H9 (cell line): ENCODE data around the gene IFIT1B. TPM values are rescaled to one million over a fixed set of nuclear protein-coding genes. Genes with fewer than 3 reads are reported as not detected.

Experiments used
- DNase-seq: peaks from one replicate; pipeline ENCODE4 v3.0.0-alpha.2; 2017
- H2AFZ ChIP-seq: one replicate; pipeline ENCODE4 v1.6.1; 2013; ENCODE audit warnings: mild to moderate bottlenecking, low read length, control low read depth, moderate library complexity
- H2AK5ac ChIP-seq: 2 replicates; pipeline ENCODE4 v1.6.1; 2013; ENCODE audit warnings: low read length, control low read depth, mixed read lengths; ENCODE audit not compliant: insufficient read length
- H2BK120ac ChIP-seq: one replicate; pipeline ENCODE4 v1.6.1; 2013; ENCODE audit warnings: low read depth, mild to moderate bottlenecking, low read length, control low read depth, inconsistent platforms; ENCODE audit not compliant: poor library complexity, severe bottlenecking
- H2BK12ac ChIP-seq: 2 replicates; pipeline ENCODE4 v1.6.1; 2013; ENCODE audit warnings: low read length, control low read depth, mixed read lengths, low read depth; ENCODE audit not compliant: insufficient read length
- H2BK15ac ChIP-seq: 2 replicates; pipeline ENCODE4 v1.6.1; 2013; ENCODE audit warnings: low read depth, low read length, control low read depth
- H2BK20ac ChIP-seq: one replicate; pipeline ENCODE4 v1.6.1; 2013; ENCODE audit warnings: low read depth, mild to moderate bottlenecking, low read length, control low read depth, inconsistent platforms; ENCODE audit not compliant: poor library complexity, severe bottlenecking
- H2BK5ac ChIP-seq: 2 replicates; pipeline ENCODE4 v1.6.1; 2013; ENCODE audit warnings: low read length, control low read depth, mixed read lengths; ENCODE audit not compliant: insufficient read length
- H3K14ac ChIP-seq: 2 replicates; pipeline ENCODE4 v1.6.1; 2013; ENCODE audit warnings: low read length, control low read depth; ENCODE audit not compliant: insufficient read depth
- H3K18ac ChIP-seq: 2 replicates; pipeline ENCODE4 v1.6.1; 2013; ENCODE audit warnings: low read depth, mild to moderate bottlenecking, mixed read lengths, low read length, control low read depth; ENCODE audit not compliant: insufficient read length
- H3K23ac ChIP-seq: 2 replicates; pipeline ENCODE4 v1.6.1; 2013; ENCODE audit warnings: low read length, control low read depth, mixed read lengths, low read depth; ENCODE audit not compliant: insufficient read length
- H3K23me2 ChIP-seq: 2 replicates; pipeline ENCODE4 v1.6.1; 2013; ENCODE audit warnings: low read depth, mild to moderate bottlenecking, mixed read lengths, low read length, control low read depth; ENCODE audit not compliant: insufficient read length, poor library complexity, severe bottlenecking
- H3K27ac ChIP-seq: 2 replicates; pipeline ENCODE4 v1.5.1; 2013; ENCODE audit warnings: low read length, control low read depth, mixed read lengths, low read depth; ENCODE audit not compliant: insufficient read length
- H3K27me3 ChIP-seq: 2 replicates; pipeline ENCODE4 v1.6.1; 2013; ENCODE audit warnings: low read length, control low read depth, inconsistent platforms; ENCODE audit not compliant: insufficient read depth
- H3K4ac ChIP-seq: 2 replicates; pipeline ENCODE4 v1.6.1; 2013; ENCODE audit warnings: low read depth, mild to moderate bottlenecking, control low read depth, inconsistent platforms, low read length, moderate library complexity
- H3K4me1 ChIP-seq: 2 replicates; pipeline ENCODE4 v1.6.1; 2013; ENCODE audit warnings: low read length, control low read depth, inconsistent platforms; ENCODE audit not compliant: insufficient read depth
- H3K4me2 ChIP-seq: 2 replicates; pipeline ENCODE4 v1.6.1; 2013; ENCODE audit warnings: low read length, control low read depth, mixed read lengths; ENCODE audit not compliant: insufficient read length, insufficient read depth
- H3K56ac ChIP-seq: 2 replicates; pipeline ENCODE4 v1.6.1; 2013; ENCODE audit warnings: low read depth, mild to moderate bottlenecking, mixed read lengths, low read length, control low read depth; ENCODE audit not compliant: insufficient read length
- H3K79me1 ChIP-seq: 2 replicates; pipeline ENCODE4 v1.6.1; 2013; ENCODE audit warnings: low read depth, mild to moderate bottlenecking, moderate library complexity, low read length, control low read depth, inconsistent platforms; ENCODE audit not compliant: insufficient read depth, poor library complexity, severe bottlenecking
- H3K79me2 ChIP-seq: 2 replicates; pipeline ENCODE4 v1.6.1; 2013; ENCODE audit warnings: low read length, control low read depth, inconsistent platforms; ENCODE audit not compliant: insufficient read depth
- H3K9ac ChIP-seq: 2 replicates; pipeline ENCODE4 v1.6.1; 2013; ENCODE audit warnings: low read length, control low read depth, mixed read lengths; ENCODE audit not compliant: insufficient read length; ENCODE audit errors: extremely low read depth
- H3K9me3 ChIP-seq: one replicate; pipeline ENCODE4 v1.6.1; 2013; ENCODE audit warnings: low read depth, low read length, inconsistent platforms; ENCODE audit not compliant: control insufficient read depth
- H3T11ph ChIP-seq: one replicate; pipeline ENCODE4 v1.6.1; 2013; ENCODE audit warnings: mild to moderate bottlenecking, low read length, control low read depth, inconsistent platforms
- H4K20me1 ChIP-seq: one replicate; pipeline ENCODE4 v1.6.1; 2013; ENCODE audit not compliant: control insufficient read depth, insufficient read length, insufficient read depth
- H4K5ac ChIP-seq: 2 replicates; pipeline ENCODE4 v1.6.1; 2013; ENCODE audit warnings: low read depth, mild to moderate bottlenecking, mixed read lengths, low read length, control low read depth; ENCODE audit not compliant: insufficient read length
- H4K8ac ChIP-seq: replicated peaks from 2 replicates; pipeline ENCODE4 v1.6.1; 2013; ENCODE audit warnings: low read length, control low read depth, mixed read lengths, low read depth; ENCODE audit not compliant: insufficient read length
- H4K91ac ChIP-seq: 2 replicates; pipeline ENCODE4 v1.6.1; 2013; ENCODE audit warnings: low read depth, mild to moderate bottlenecking, moderate library complexity, mixed read lengths, low read length, control low read depth; ENCODE audit not compliant: insufficient read length
- H3K27ac Mint-ChIP-seq, 3 experiments: 2 replicates in 2 of 3; 3 replicates in 1 of 3; pipeline ENCODE4 v1.8.0; 2020 to 2021; ENCODE audit warnings: mixed read lengths in 3 of 3, mild to moderate bottlenecking in 1 of 3, moderate library complexity in 1 of 3
- H3K27me3 Mint-ChIP-seq: 2 replicates; pipeline ENCODE4 v1.8.0; 2021; ENCODE audit warnings: low read depth, mild to moderate bottlenecking, moderate library complexity, mixed read lengths
- H3K36me3 Mint-ChIP-seq, 3 experiments: 2 replicates in 2 of 3; 3 replicates in 1 of 3; pipeline ENCODE4 v1.8.0; 2020 to 2021; ENCODE audit warnings: low read depth in 3 of 3, mixed read lengths in 3 of 3; ENCODE audit not compliant: insufficient read depth in 1 of 3
- H3K4me1 Mint-ChIP-seq, 2 experiments: 2 replicates each; pipeline ENCODE4 v1.8.0; 2020; ENCODE audit warnings: mixed read lengths in 2 of 2
- H3K4me3 Mint-ChIP-seq, 2 experiments: 2 replicates in 1 of 2; 3 replicates in 1 of 2; pipeline ENCODE4 v1.8.0; 2020 to 2021; ENCODE audit warnings: mild to moderate bottlenecking in 2 of 2, mixed read lengths in 2 of 2, moderate library complexity in 1 of 2
- H3K9me3 Mint-ChIP-seq, 2 experiments: 2 replicates in 1 of 2; 3 replicates in 1 of 2; pipeline ENCODE4 v1.8.0; 2020; ENCODE audit warnings: mild to moderate bottlenecking in 2 of 2, mixed read lengths in 2 of 2, moderate library complexity in 1 of 2
- total RNA-seq: library from RNA; stranded (reverse); gene quantifications from 2 replicates; pipeline ENCODE4 v1.2.1, GENCODE V29; 2021
- TF ChIP-seq, protein P1 (sequence below): fragments of 200-600 bp; sonication (generic); conservative IDR thresholded peaks from 3 replicates; pipeline ENCODE4 v1.8.0; 2021; ENCODE audit warnings: antibody characterized with exemption, mild to moderate bottlenecking

The IFIT1B gene
- total RNA-seq, 1 experiment from 2014 or later: not detected

DNA sequence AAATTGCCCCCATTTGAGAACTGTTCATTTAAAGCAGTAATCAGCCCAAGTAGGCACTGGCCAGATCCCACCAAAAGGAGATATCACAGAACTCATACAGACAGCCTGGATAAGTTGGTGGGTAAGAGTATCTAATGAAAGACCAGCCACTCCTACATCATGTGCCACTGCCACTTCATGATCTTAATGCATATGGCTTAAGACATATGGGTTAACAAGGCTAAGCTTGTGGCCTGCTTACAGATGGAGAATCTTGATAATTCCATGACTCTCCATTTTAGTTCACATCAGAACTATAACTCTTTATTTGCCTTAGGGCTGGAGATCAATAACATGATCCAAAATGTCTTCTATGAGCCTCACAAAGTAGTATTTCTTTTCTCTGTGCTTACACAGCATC is 6.8 kb upstream of the IFIT1B start:
- no peak overlapping the region for H3K27ac Mint-ChIP-seq
- no peaks in the 10 kb centered on the region; the same call in 1 of the 2 replicates for H3K4me1 ChIP-seq
- no peaks in the 10 kb centered on the region for H3K36me3 Mint-ChIP-seq
- H3K4ac ChIP-seq: no peak overlapping the region
- no peak overlapping the region for H3K18ac ChIP-seq
- H3K56ac ChIP-seq: no peak overlapping the region
- no peak overlapping the region for H2BK15ac ChIP-seq
- no peak overlapping the region for H3K14ac ChIP-seq
- H3K27me3 ChIP-seq: no peaks in the 10 kb centered on the region
- no peak overlapping the region for H3K9ac ChIP-seq
- H3K23ac ChIP-seq: no peak overlapping the region
- H4K5ac ChIP-seq: no peak overlapping the region
- no peak overlapping the region for H2BK5ac ChIP-seq
- H4K8ac ChIP-seq: no peak overlapping the region
- peaks cover 9% of the 10 kb centered on the region in 2 experiments for H3K4me1 Mint-ChIP-seq
- no peak overlapping the region for H2AFZ ChIP-seq
- H3K27me3 Mint-ChIP-seq: no peaks in the 10 kb centered on the region; the same call in 1 of the 2 replicates
- no peak overlapping the region for H3K27ac ChIP-seq
- H3K79me1 ChIP-seq: no peaks in the 10 kb centered on the region
- H2AK5ac ChIP-seq: no peak overlapping the region
- H2BK120ac ChIP-seq: no peak overlapping the region
- H4K20me1 ChIP-seq: no peaks in the 10 kb centered on the region
- no peak overlapping the region for H2BK12ac ChIP-seq
- no peak overlapping the region for H3K4me3 Mint-ChIP-seq
- no peak for DNase-seq
- H3K9me3 ChIP-seq: no peaks in the 10 kb centered on the region
- H3T11ph ChIP-seq: no peak overlapping the region
- H3K4me2 ChIP-seq: no peak overlapping the region
- no peaks in the 10 kb centered on the region for H3K23me2 ChIP-seq
- no peaks in the 10 kb centered on the region; the same call in 1 of the 2 replicates for H3K79me2 ChIP-seq
- peaks cover 0 to 2% of the 10 kb centered on the region in 2 experiments; a peak in 2 of 5 replicates for H3K9me3 Mint-ChIP-seq
- H2BK20ac ChIP-seq: no peak overlapping the region
- H4K91ac ChIP-seq: no peak overlapping the region
- TF ChIP-seq, protein P1, sequence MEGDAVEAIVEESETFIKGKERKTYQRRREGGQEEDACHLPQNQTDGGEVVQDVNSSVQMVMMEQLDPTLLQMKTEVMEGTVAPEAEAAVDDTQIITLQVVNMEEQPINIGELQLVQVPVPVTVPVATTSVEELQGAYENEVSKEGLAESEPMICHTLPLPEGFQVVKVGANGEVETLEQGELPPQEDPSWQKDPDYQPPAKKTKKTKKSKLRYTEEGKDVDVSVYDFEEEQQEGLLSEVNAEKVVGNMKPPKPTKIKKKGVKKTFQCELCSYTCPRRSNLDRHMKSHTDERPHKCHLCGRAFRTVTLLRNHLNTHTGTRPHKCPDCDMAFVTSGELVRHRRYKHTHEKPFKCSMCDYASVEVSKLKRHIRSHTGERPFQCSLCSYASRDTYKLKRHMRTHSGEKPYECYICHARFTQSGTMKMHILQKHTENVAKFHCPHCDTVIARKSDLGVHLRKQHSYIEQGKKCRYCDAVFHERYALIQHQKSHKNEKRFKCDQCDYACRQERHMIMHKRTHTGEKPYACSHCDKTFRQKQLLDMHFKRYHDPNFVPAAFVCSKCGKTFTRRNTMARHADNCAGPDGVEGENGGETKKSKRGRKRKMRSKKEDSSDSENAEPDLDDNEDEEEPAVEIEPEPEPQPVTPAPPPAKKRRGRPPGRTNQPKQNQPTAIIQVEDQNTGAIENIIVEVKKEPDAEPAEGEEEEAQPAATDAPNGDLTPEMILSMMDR: no peak
